ENCODE measurements around the gene LZTR1.

DNA sequence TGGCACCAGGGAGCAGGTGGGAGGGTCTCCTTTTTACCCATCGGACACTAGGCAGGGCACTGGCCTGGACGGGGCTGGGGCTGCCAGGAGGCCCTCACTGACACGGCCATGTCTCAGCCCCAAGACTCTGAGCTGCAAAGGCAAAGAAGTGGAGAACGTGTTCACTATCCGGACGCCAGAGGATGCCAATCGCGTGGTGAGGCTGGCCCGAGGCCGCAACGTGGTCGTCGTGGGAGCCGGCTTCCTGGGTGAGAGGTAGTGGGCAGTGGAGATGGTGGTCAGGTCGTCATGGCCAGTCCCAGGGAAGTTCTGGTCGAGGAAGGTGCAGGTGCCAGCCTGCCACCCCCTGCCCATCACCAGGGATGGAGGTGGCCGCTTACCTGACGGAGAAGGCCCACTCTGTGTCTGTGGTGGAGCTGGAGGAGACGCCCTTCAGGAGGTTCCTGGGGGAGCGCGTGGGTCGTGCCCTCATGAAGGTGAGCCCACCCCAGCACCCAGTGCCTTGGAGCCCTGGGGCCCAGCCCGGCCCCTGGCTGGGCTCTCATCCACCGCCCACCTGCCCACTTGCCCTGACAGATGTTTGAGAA lies 5.7 kb upstream of the LZTR1 start:
- TF ChIP-seq, protein P1, sequence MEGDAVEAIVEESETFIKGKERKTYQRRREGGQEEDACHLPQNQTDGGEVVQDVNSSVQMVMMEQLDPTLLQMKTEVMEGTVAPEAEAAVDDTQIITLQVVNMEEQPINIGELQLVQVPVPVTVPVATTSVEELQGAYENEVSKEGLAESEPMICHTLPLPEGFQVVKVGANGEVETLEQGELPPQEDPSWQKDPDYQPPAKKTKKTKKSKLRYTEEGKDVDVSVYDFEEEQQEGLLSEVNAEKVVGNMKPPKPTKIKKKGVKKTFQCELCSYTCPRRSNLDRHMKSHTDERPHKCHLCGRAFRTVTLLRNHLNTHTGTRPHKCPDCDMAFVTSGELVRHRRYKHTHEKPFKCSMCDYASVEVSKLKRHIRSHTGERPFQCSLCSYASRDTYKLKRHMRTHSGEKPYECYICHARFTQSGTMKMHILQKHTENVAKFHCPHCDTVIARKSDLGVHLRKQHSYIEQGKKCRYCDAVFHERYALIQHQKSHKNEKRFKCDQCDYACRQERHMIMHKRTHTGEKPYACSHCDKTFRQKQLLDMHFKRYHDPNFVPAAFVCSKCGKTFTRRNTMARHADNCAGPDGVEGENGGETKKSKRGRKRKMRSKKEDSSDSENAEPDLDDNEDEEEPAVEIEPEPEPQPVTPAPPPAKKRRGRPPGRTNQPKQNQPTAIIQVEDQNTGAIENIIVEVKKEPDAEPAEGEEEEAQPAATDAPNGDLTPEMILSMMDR (IDR thresholded peaks at IDR 0.05) = no peak
- no peak for TF ChIP-seq POLR2A (IDR thresholded peaks at IDR 0.05)
